GM12801 (cell line): Measurements from ENCODE around the gene CHL1.

ENCODE experiments used
- TF ChIP-seq, protein P1 (sequence below): IDR thresholded peaks from one replicate; pipeline ENCODE4 v1.5.1; 2011; ENCODE audit warnings: control low read depth; ENCODE audit not compliant: insufficient read length; ENCODE audit errors: extremely low read depth

Gene CHL1

DNA sequence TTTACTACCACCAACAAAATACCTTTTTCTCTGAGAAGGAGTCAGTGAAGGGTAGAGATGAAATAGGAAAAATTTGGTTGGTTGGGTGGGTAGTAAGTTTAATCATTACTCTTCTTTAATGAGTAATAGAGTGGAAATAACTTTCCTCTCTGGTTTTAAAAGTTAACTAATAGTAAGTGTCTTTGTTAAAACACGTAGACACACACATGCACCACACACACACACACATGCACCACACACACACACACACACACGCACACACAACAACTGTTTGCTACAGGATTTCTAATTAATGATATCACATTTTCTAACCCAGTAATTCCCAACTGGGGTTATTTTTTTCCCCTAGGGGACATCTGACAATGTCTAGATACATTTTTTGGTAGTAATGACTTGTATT, 84.1 kb downstream of the CHL1 start:
- TF ChIP-seq, protein P1, sequence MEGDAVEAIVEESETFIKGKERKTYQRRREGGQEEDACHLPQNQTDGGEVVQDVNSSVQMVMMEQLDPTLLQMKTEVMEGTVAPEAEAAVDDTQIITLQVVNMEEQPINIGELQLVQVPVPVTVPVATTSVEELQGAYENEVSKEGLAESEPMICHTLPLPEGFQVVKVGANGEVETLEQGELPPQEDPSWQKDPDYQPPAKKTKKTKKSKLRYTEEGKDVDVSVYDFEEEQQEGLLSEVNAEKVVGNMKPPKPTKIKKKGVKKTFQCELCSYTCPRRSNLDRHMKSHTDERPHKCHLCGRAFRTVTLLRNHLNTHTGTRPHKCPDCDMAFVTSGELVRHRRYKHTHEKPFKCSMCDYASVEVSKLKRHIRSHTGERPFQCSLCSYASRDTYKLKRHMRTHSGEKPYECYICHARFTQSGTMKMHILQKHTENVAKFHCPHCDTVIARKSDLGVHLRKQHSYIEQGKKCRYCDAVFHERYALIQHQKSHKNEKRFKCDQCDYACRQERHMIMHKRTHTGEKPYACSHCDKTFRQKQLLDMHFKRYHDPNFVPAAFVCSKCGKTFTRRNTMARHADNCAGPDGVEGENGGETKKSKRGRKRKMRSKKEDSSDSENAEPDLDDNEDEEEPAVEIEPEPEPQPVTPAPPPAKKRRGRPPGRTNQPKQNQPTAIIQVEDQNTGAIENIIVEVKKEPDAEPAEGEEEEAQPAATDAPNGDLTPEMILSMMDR, result no peak

DNA sequence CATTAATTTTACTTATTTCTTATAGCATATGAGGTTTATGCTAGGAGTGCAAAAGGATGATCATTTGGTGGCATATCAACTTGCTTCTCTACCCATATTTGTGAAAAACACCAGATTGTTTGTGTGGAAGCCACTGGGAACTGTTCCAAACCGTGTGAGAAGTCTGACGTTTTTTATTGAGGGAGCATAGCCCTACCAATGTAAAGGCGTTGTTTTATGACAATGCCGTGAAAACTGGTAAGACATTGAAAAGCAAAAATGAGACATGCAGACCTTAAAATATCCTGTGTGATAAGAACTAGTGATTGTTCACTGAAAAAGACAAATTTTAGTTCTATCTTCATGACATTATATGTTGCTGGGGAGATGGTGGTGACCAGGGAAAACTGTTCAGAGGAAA, 87.8 kb downstream of the CHL1 start:
- TF ChIP-seq, protein P1, result no peak

DNA sequence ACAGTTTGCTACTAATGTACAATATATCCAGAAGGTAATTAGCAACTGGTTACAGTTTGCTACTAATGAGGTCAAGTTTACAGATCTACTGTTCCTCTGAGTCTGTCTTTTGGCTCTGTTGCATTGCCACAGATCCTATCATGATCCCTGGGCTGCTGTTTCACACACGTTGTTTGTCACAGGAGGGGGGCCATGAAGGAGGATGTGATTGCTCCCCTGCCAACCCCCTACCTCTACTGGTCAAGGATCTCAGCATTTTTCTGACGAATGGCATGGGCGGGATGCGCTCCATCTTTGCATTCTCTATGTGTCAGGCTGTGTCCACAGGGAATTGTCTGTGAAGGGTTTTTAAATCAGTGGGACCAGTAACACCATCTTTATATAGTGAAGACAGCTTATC, 91.9 kb downstream of the CHL1 start:
- TF ChIP-seq, protein P1, result no peak

DNA sequence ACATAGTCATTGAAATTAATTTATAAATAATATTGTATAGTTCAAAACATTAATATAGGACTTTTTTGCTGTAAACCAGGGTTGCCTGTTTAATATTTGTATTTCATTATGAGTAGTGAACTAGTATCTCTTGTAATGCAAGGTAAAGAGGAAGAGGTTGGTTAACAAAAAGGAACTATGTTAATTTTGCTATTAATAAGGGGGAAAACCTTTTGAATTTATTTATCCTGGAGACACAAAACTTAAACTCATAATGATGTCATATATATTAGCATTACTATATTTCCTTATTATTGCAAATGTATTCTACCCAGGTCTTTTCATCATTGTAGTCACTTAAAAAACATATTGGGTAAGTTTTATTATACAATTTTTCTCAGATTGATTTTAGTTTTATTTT, 94.5 kb downstream of the CHL1 start:
- TF ChIP-seq, protein P1, result no peak

DNA sequence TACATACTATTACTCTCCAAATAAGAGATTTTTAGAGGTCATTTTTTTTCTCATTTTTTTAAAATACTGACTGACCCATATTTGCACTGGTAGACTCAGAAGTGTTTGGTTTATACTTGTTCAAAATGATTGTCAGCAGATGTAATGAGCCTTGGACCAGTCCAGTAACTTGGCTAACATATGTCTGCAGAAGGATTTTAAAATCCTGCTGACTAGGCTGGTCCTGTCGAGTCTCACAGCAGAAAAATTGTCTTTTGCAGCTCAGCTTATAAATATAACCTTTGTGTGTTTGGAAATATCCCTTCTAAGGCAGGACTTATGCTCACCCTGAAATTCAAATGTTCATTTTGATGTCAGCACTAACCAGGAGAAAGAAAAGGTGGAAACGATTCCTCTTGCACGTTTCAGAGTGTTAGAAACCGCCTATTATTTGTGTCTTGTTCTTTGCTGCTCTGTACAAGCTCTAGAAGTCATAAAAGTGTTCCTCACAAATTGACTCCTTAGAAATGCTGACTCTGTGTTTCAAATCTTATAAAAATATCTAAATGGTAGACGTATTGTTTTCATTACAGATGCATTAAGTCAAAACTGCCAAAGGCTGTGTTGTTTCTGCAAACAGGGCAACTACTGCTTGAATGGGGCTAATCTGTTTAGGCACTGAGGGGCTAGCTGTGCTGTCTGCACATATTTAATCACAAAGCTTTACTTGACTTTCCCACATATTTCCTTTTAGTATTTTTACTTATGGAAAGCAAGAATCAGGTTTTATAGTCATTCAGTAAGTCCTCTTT, 95.3 kb downstream of the CHL1 start:
- TF ChIP-seq, protein P1, result no peak

DNA sequence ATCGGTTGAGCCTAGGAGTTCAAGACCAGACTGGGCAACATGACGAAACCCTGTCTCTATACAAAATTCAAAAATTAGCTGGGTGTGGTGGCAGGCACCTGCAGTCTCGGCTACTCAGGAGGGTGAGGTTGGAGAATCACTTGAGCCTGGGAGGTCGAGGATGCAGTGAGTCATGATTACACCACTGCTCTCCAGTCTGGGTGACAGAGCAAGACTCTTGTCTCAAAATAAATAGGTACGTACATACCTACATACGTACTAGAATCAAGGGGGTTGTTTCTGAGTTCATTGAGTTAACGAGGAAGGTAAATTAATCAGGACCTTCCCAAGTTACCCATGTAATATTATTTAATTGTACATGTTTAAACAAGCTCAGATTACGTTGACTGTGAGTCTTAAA, 97.5 kb downstream of the CHL1 start:
- TF ChIP-seq, protein P1, result no peak

DNA sequence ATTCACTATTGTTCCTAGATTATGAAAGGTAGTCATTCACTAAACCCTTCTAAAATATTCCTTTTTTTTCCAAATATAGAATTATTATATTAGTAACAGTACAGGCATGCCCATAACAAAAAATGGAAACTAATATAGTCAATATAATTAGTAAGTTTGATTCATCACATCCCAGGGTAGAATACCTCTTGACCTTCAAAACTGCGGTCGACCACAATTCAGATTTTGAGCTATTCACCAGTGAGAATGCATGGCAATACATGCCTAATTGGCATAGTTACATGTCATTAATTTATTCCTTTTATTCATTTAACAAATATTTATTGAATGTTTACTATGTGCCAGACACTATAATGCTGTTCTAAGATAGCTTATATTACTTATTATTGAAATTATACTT, 98.0 kb downstream of the CHL1 start:
- TF ChIP-seq, protein P1, result no peak
